SJSA1 (cell line): Measurements from ENCODE around the gene SIRPB2. TPM values are rescaled to one million over a fixed set of nuclear protein-coding genes. Genes with fewer than 3 reads are reported as not detected.
"Not testable (repeated sequence)": the region's sequence is repeated elsewhere in the genome, so short reads cannot be mapped to it uniquely, and the experiment has no call there.

Source experiments
- DNase-seq, 2 experiments: peaks; one replicate each; pipeline ENCODE4 v3.0.0-alpha.2; 2015 to 2020; ENCODE audit warnings: low spot score in 2 of 2, low read depth in 1 of 2
- H3K27ac ChIP-seq: fragments of 250-450 bp; sonication (Bioruptor Pico); 2 replicates; pipeline ENCODE4 v1.5.1; 2020; ENCODE audit warnings: mild to moderate bottlenecking, moderate library complexity
- H3K27me3 ChIP-seq: fragments of 250-450 bp; sonication (Bioruptor Pico); replicated peaks from 2 replicates; pipeline ENCODE4 v1.5.1; 2020; ENCODE audit warnings: mild to moderate bottlenecking, moderate library complexity
- H3K36me3 ChIP-seq: fragments of 250-450 bp; sonication (Bioruptor Pico); 2 replicates; pipeline ENCODE4 v1.5.1; 2020; ENCODE audit warnings: mild to moderate bottlenecking
- H3K4me1 ChIP-seq: fragments of 250-450 bp; sonication (Bioruptor Pico); replicated peaks from 2 replicates; pipeline ENCODE4 v1.6.1; 2021; ENCODE audit warnings: mild to moderate bottlenecking
- H3K4me3 ChIP-seq: fragments of 250-450 bp; sonication (Bioruptor Pico); 2 replicates; pipeline ENCODE4 v1.5.1; 2020; ENCODE audit warnings: mild to moderate bottlenecking
- H3K9me3 ChIP-seq: fragments of 250-450 bp; sonication (Bioruptor Pico); replicated peaks from 2 replicates; pipeline ENCODE4 v1.5.1; 2020; ENCODE audit warnings: mild to moderate bottlenecking
- total RNA-seq: library from RNA; depleted of rRNA; stranded (reverse); fragments of >200 nt; shearing (Covaris generic); gene quantifications from 2 replicates; pipeline ENCODE4 v1.2.3, GENCODE V29; 2014

SIRPB2 gene
- total RNA-seq, 1 experiment from 2014 or later: not detected

DNA sequence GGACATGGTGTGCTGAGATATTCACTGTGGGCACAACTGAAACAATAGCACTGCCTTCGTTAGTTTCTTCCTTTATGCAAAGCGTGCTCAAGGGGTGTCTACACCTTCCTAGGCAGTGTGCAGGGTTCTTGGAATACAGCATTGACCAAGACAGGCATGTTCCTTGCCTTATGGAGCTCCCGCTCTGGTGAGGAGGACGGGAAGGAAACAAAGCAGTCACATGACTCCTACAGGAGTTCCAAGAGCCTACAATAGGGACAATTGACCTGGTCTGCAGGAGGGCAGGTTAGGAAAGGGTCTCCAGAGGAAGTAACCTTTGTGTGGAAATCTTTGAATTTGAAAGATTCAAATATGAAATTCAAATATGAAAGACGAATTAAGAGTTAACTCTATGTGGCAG is 25.8 kb upstream of the SIRPB2 start:
- Histone ChIP-seq H3K4me3 (no peak overlapping the region), H3K4me1 (no peaks in the 10 kb centered on the region), H3K36me3 (no peaks in the 10 kb centered on the region), H3K27me3 (peaks cover 9% of the 10 kb centered on the region), H3K9me3 (no peaks in the 10 kb centered on the region), H3K27ac (no peak overlapping the region)
- no peak for DNase-seq

DNA sequence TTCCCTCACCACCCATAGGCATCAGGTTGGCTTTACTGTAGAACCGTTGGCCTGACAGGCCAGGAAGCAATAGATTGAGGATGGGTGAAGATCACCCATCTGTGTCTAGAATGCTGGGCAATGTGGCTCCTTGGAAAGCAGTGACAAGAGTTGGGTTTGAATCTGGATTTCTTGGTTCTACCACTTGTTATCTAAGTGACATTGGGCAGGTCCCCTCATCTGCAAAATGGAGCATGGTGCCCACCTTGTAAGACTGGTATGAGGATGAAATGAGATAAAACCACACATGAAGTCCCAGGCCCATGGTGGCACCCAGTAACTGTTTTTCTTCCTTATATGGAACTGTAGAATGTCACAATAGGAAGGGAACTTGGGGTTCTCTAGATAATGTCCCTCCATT is 22.6 kb upstream of the SIRPB2 start:
- DNase-seq: no peak

DNA sequence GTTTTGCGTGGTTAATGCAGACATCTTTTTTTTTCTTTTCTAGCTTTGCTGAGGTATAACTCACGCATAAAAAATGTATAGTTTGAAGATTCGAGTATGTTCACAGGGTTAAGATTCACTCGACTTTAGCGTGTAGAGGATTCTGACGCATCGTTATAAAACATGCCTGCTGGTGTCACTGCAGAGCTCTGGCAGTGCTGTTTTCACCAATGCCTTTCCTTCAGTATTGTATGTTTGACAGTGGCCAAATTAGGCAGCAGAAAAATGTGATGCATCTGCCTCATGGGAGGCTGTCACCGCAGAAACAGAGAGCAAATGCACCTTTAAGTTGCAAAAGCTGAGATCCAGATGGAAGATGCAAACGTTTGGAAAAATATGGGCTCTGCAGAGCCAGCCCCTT is 18.0 kb upstream of the SIRPB2 start:
- no peak overlapping the region for H3K4me3 ChIP-seq
- no peaks in the 10 kb centered on the region for H3K9me3 ChIP-seq
- no peaks in the 10 kb centered on the region for H3K4me1 ChIP-seq
- no peak for DNase-seq
- peaks cover 7% of the 10 kb centered on the region; the same call in 1 of the 2 replicates for H3K27me3 ChIP-seq
- H3K36me3 ChIP-seq: no peaks in the 10 kb centered on the region
- no peak overlapping the region for H3K27ac ChIP-seq

More for the DNA sequence above, 22.6 kb upstream of the SIRPB2 start:
- Histone ChIP-seq H3K27me3 (peaks cover 11% of the 10 kb centered on the region; the same call in 1 of the 2 replicates), H3K9me3 (no peaks in the 10 kb centered on the region), H3K36me3 (no peaks in the 10 kb centered on the region), H3K4me3 (no peak overlapping the region), H3K4me1 (no peaks in the 10 kb centered on the region), H3K27ac (no peak overlapping the region)

DNA sequence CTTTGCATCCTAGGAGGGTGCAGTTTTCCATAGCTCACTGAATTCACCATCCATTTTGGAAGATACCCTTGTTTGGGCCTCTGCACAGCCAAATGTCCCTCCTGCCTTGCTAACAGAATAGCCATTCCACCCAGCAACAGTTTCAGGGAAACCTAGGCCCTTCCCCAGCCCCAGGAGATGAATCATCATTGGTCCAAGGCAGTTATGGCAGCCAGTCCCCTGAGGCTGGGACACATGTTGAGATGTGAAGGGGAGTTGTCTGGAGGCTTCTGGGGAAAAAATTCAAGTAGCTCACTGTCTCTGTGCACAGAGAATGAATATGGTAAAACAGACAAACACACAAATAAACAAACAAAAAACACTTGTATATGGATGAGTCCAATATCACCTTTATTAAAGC is 17.4 kb upstream of the SIRPB2 start:
- H3K4me3 ChIP-seq: no peak overlapping the region

DNA sequence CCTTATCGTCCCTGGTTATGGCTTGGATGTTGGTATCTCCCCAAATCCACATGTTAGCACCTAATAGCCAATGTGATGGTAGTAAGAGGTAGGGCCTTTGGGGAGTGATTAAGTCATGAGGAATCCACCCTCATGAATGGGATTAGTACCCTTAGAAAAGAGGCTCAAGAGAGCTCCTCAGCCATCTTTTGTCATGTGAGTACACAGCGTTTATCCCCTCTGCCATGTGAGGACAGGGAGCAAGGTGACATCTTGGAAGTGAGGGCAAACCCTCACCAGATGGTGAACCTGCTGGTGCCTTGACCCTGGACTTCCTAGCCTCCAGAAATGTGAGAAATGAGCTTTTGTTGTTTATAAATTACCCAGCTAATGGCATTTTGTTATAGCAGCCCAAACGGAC is 16.1 kb upstream of the SIRPB2 start:
- no peak for DNase-seq
- no peaks in the 10 kb centered on the region for H3K9me3 ChIP-seq
- no peak overlapping the region for H3K27ac ChIP-seq
- H3K27me3 ChIP-seq: peaks cover 7% of the 10 kb centered on the region; the same call in 1 of the 2 replicates
- H3K4me1 ChIP-seq: no peaks in the 10 kb centered on the region
- no peak overlapping the region for H3K4me3 ChIP-seq
- no peaks in the 10 kb centered on the region for H3K36me3 ChIP-seq

More for the DNA sequence above, 17.4 kb upstream of the SIRPB2 start:
- no peak overlapping the region for H3K27ac ChIP-seq
- no peak for DNase-seq
- no peaks in the 10 kb centered on the region for H3K9me3 ChIP-seq
- H3K36me3 ChIP-seq: no peaks in the 10 kb centered on the region
- H3K4me1 ChIP-seq: no peaks in the 10 kb centered on the region
- peaks cover 7% of the 10 kb centered on the region; the same call in 1 of the 2 replicates for H3K27me3 ChIP-seq

DNA sequence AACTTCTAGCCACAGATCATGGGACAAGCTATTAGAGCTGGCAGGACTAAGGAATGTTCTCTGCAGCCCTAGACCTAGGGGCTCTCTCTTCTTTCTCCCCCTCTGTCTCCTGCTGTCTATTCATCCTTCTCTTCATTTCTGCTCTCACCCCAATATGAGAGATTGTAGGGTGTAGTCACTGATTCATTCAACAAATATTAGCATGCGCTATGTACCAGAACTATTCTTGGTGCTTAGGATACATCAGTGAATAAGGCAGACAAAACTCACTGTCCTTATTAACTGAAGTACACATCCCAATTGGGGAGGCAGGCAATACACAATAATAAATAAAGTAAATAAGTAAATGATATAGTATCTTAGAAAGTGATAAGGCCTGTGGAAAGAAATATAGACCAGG is 14.7 kb upstream of the SIRPB2 start:
- DNase-seq: no peak
- Histone ChIP-seq H3K4me3 (no peak overlapping the region), H3K27me3 (peaks cover 6% of the 10 kb centered on the region; the same call in 1 of the 2 replicates)

DNA sequence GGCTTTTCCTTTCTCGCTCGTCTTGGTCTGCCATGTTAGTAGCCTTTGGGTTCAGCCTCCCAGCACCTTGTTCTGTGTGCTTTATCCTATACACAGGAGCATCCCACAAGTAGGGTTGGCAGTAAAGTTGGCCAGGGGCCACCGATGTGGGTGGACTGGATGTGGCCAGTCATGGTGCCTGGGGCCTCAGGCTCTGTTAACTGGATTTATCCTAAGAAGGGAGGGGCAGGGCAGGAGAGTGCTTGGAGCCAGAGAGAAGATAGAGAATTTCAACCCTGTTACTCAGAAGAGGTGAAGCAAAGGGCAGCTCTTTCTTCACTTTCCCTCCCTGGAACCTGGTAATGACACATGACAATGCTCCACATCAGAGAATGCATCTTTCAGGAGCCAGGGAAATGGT is 14.1 kb upstream of the SIRPB2 start:
- H3K36me3 ChIP-seq: no peaks in the 10 kb centered on the region
- H3K9me3 ChIP-seq: no peaks in the 10 kb centered on the region
- H3K27me3 ChIP-seq: peaks cover 1% of the 10 kb centered on the region; the same call in 1 of the 2 replicates
- H3K4me1 ChIP-seq: no peaks in the 10 kb centered on the region
- H3K4me3 ChIP-seq: no peak overlapping the region
- DNase-seq: no peak
- H3K27ac ChIP-seq: no peak overlapping the region

More for the DNA sequence above, 14.7 kb upstream of the SIRPB2 start:
- H3K4me1 ChIP-seq: no peaks in the 10 kb centered on the region
- H3K36me3 ChIP-seq: no peaks in the 10 kb centered on the region
- H3K27ac ChIP-seq: no peak overlapping the region
- no peaks in the 10 kb centered on the region for H3K9me3 ChIP-seq

DNA sequence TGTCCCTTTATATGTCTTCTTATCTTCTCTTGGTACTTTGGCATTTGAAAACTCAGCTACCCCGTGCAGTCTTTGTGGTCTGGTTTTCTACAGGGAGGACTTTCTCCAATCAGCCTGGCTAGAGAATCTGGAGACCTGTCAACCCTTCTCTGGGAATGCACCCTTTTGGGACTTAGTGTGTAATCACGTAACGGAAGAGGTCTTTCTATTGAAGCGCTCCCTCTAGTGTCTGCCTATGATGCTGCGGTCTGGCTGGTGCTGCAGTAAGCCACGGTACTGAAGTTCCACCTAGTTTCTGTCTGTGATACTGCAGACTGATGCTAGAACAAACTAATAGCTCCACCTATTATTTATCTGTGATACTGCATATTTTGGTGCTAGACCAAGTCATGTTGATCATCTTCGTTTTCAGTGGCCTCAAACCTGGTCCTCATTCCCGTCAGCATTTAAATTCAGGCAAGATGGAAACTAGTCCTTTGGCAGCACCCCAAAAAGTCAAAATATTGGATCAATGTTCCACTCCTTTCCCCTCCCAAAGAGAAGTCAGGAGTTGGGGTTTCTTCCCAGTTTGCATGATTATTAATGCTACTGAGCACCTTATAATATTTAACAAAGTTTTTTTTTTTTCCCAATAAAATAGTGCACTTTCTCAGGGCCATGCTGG is 12.5 kb upstream of the SIRPB2 start:
- Histone ChIP-seq H3K36me3 (no peaks in the 10 kb centered on the region), H3K4me1 (no peaks in the 10 kb centered on the region), H3K9me3 (no peaks in the 10 kb centered on the region), H3K27me3 (peaks cover 2% of the 10 kb centered on the region; the same call in 1 of the 2 replicates), H3K27ac (no peak overlapping the region), H3K4me3 (no peak overlapping the region)
- peak; percentile 71 to 82 for DNase-seq

DNA sequence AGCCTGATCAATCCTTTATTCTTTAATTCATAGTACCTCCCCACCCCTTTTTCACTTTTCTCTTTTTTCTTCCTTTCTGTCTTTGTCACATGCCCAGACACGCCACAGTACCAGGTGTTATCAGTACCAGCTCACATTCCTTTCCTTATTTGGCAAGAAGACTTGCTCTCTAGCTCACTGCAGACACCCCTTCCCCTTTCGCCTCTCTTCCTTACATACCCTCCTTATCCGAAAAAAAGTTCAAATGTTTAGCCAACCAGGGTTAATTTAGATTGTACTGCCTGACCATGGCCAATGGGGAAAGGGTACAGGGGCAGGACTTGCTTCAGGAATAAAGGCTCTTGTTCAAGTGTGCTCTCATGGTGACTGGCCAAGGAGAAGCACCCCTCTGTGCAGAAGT is 9.3 kb upstream of the SIRPB2 start:
- H3K27me3 ChIP-seq: peaks cover 6% of the 10 kb centered on the region
- H3K36me3 ChIP-seq: no peaks in the 10 kb centered on the region
- no peak overlapping the region for H3K4me3 ChIP-seq
- no peaks in the 10 kb centered on the region for H3K4me1 ChIP-seq
- no peak overlapping the region for H3K27ac ChIP-seq
- no peak for DNase-seq
- H3K9me3 ChIP-seq: no peaks in the 10 kb centered on the region

DNA sequence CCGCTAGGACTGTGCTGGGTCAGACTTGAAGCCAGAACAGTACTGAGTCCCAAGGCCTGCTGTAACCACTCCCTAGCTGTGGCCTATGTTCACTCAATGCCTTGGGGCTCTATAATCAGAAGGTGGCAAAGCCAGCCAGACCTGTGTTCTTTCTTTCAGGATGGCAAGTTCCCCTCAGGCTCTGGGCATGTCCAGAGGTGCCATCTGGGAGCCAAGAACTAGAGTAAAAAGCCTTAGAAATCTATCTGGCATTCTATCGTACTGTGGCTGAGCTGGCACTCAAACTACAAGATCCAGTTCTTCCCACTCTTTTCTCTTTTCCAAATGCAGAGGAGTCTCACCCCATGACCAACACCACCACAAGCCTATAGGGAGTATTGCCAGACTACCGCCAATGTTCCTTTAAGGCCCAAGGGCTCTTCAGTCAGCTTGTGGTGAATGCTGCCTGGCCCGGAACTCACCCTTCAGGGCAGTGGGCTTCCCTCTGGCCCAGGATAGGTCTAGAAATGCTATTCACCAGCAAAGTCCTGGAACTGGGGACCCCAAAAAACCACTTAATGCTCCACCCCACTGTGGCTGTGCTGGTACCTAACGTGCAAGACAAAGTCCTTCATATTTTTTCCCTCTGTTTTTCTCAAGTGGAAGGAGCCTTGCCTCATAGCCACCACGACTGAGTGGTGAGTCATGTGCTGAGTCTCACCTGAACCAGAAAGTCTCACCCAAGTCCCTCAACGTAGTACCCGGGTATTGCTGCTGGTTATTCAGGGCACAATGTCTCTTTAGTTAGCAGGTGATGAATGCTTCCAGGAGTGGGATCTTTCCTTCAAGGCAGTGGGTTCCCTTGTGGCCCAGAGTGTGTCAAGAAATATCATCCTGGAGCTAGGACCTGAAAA is 8.6 kb upstream of the SIRPB2 start:
- Histone ChIP-seq H3K4me3 (no peak overlapping the region), H3K27ac (no peak overlapping the region), H3K4me1 (no peaks in the 10 kb centered on the region), H3K9me3 (no peaks in the 10 kb centered on the region), H3K27me3 (peaks cover 13% of the 10 kb centered on the region), H3K36me3 (no peaks in the 10 kb centered on the region)
- no peak for DNase-seq

DNA sequence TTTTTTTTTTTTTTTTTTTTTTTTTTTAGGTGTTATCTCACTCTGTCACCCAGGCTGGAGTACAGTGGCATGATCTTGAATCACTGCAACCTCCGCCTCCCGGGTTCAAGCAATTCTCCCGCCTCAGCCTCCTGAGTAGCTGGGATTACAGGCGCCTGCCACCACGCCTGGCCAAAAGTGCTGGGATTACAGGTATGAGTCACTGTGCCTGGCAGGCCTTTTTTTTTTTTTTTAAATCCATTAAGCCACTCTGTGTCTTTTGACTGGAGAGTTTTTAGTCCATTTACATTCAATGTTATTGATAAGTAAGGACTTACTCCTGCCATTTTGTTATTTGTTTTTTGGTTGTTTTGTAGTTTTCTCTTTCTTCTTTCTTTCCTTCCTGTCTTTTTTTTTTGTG is 6.2 kb upstream of the SIRPB2 start:
- H3K27me3 ChIP-seq: peaks cover 35% of the 10 kb centered on the region
- H3K27ac ChIP-seq, H3K4me3 ChIP-seq, H3K4me1 ChIP-seq, H3K36me3 ChIP-seq, DNase-seq, H3K9me3 ChIP-seq: not testable (repeated sequence)

DNA sequence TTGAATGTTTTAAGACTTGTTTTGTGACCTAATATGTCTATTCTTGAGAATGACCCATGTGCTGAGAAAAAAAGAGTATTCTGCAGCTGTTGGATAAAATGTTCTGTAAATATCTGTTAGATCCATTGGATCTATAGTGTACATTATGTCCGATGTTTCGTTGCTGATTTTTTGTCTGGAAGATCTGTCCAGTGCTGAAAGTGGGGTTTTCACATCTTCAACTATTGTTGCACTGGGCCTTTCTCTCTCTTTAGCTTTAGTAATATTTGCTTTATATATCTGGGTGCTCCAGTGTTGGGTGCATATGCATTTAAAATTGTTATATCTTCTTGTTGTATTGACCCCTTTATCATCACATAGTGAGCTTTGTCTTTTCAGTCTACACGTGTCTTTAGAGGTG is 5.7 kb upstream of the SIRPB2 start:
- H3K4me1 ChIP-seq: no peaks in the 10 kb centered on the region
- no peaks in the 10 kb centered on the region for H3K36me3 ChIP-seq
- DNase-seq: no peak
- no peak overlapping the region for H3K27ac ChIP-seq
- H3K9me3 ChIP-seq: peaks cover 3% of the 10 kb centered on the region; the same call in 1 of the 2 replicates
- no peak overlapping the region for H3K4me3 ChIP-seq
- H3K27me3 ChIP-seq: peaks cover 39% of the 10 kb centered on the region

DNA sequence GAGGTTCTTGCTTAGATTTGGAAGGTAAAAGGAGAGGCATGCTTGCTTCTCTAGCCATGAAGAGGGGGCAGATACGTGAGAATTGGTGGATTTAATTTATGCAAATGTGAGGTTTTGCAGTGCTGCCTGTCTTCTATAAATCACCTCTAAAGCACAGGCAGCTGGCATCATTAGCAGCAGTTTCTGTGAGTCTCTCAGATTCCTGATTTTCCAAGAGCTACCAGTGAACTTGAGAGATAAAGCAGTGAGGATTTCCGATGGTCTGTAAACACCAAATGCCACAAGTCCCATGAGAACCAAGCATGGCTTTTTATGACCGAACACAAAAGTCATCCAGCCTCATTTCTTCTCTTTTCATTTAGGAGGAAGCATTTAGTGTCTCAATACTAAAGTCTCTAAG is 3.2 kb upstream of the SIRPB2 start:
- Histone ChIP-seq H3K27ac (no peak overlapping the region), H3K4me1 (no peaks in the 10 kb centered on the region)

DNA sequence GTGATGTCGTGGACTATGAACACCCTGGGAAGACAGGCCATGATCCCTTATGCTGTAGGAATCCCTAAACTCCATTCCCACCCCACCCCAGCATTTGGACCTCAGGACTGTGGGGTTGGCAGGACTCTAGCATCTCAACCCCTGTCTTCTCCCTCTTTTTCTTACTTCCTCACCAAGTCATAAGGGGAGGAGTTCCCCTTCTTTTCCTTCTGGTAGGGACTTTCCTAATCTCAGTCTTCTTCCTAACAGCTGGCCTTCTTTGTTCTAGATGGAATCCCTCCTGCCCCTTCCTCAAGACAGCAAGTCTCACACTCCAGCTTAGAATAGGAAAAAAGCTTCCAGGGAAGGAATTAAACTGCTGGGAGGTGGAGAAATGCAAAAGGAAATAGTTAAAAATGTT is 2.3 kb upstream of the SIRPB2 start:
- no peaks in the 10 kb centered on the region for H3K36me3 ChIP-seq
- H3K27me3 ChIP-seq: peaks cover 67% of the 10 kb centered on the region
- H3K9me3 ChIP-seq: peaks cover 3% of the 10 kb centered on the region; the same call in 1 of the 2 replicates
- no peaks in the 10 kb centered on the region for H3K4me1 ChIP-seq
- H3K27ac ChIP-seq: no peak overlapping the region
- H3K4me3 ChIP-seq: no peak overlapping the region
- DNase-seq: peak in 1 of 2 experiments; percentile 5

More for the DNA sequence above, 3.2 kb upstream of the SIRPB2 start:
- no peak for DNase-seq
- peaks cover 3% of the 10 kb centered on the region; the same call in 1 of the 2 replicates for H3K9me3 ChIP-seq
- H3K4me3 ChIP-seq: no peak overlapping the region
- H3K27me3 ChIP-seq: peaks cover 61% of the 10 kb centered on the region
- H3K36me3 ChIP-seq: no peaks in the 10 kb centered on the region
